Sigmoid colon (tissue), 7 donors: ENCODE measurements around the gene ZNF205. TPM values are rescaled to one million over a fixed set of nuclear protein-coding genes. Genes with fewer than 3 reads are reported as not detected.
"Not testable (repeated sequence)": the region's sequence is repeated elsewhere in the genome, so short reads cannot be mapped to it uniquely, and the experiment has no call there.

Source experiments
- DNase-seq: peaks from one replicate; pipeline ENCODE4 v3.0.0-alpha.2; 2019
- H3K27ac ChIP-seq, 4 donors: fragments of 200-600 bp; sonication (generic); one replicate each; pipeline ENCODE4 v1.5.1; 2016 to 2019; ENCODE audit warnings: mild to moderate bottlenecking in 1 of 4
- H3K27me3 ChIP-seq, 3 donors: fragments of 200-600 bp; sonication (generic); one replicate each; pipeline ENCODE4 v1.5.1; 2019; ENCODE audit warnings: mild to moderate bottlenecking in 1 of 3
- H3K36me3 ChIP-seq, 4 donors: fragments of 200-600 bp; sonication (generic); one replicate each; pipeline ENCODE4 v1.5.1; 2016 to 2019
- H3K4me1 ChIP-seq, 4 donors: fragments of 200-600 bp; sonication (generic); one replicate each; pipeline ENCODE4 v1.5.1; 2017 to 2019
- H3K4me3 ChIP-seq, 4 donors: fragments of 200-600 bp; sonication (generic); one replicate each; pipeline ENCODE4 v1.5.1; 2017 to 2019; ENCODE audit warnings: mild to moderate bottlenecking in 2 of 4, moderate library complexity in 1 of 4
- H3K9me3 ChIP-seq, 4 donors: fragments of 200-600 bp in 3 of 4; sonication (generic) in 3 of 4; one replicate each; pipeline versions ENCODE4 v1.5.1 to v1.6.1; 2013 to 2019
- CTCF ChIP-seq, 4 experiments: fragments of 450-650 bp in 3 of 4; fragments of 200-600 bp in 1 of 4; IDR thresholded peaks; one replicate each; pipeline ENCODE4 v1.5.1; 2016 to 2019; ENCODE audit warnings: antibody characterized with exemption in 4 of 4, mild to moderate bottlenecking in 3 of 4, moderate library complexity in 2 of 4
- EP300 ChIP-seq, 4 donors: sonication (generic); formaldehyde crosslinking; IDR thresholded peaks; one replicate each; pipeline ENCODE4 v1.6.1; 2017; ENCODE audit warnings: antibody characterized with exemption in 4 of 4
- POLR2A ChIP-seq, 2 donors: fragments of 450-650 bp; IDR thresholded peaks; one replicate each; pipeline ENCODE4 v1.6.1; 2016; ENCODE audit warnings: antibody characterized with exemption in 2 of 2, mild to moderate bottlenecking in 2 of 2, moderate library complexity in 2 of 2
- POLR2AphosphoS5 ChIP-seq, 4 donors: sonication (generic); formaldehyde crosslinking; IDR thresholded peaks; one replicate each; pipeline ENCODE4 v1.6.1; 2017; ENCODE audit warnings: antibody characterized with exemption in 4 of 4
- WGBS, 2 donors: extraction: QIAGEN DNeasy Blood & Tissue Kit; methylation state at CpG; one replicate each; pipeline ENCODE4 v1.1.7; 2013; 5-methylcytosine and 5-hydroxymethylcytosine counted together
- intact Hi-C: fragments of 100-400 bp; cut with DNase I; formaldehyde crosslinking; loops from one replicate; pipeline ENCODE4 v1.15.1; 2023
- polyA plus RNA-seq, 3 donors: library from polyadenylated mRNA; stranded (reverse); fragments of 200-250 nt; gene quantifications; one replicate each; pipeline ENCODE4 v1.2.3, GENCODE V29; 2013
- total RNA-seq, 4 donors: library from RNA; depleted of rRNA; stranded (reverse); fragments of >200 nt; gene quantifications; one replicate each; pipeline ENCODE4 v1.1.0, GENCODE V29; 2016
- donor health status: healthy with polysubstance abuse.
- donor health status: Bipolar disorder and iron deficiency.
- donor health status: healthy.

ZNF205 gene
- total and polyA plus RNA-seq, 7 donors, result 6.6 to 17.5 (median 15.8) TPM

GRCh38 chr16:3080024-3080423 lies 32.4 kb upstream of the ZNF205 start:
- 92 to 93% methylated on average over 17 of the region's 17 CpGs for WGBS, 2 donors
- Histone ChIP-seq H3K4me1 (no peaks in the 10 kb centered on the region), H3K4me3 (no peak overlapping the region), H3K36me3 (no peaks in the 10 kb centered on the region), H3K27ac (no peak overlapping the region), H3K27me3 (no peaks in the 10 kb centered on the region), H3K9me3 (no peaks in the 10 kb centered on the region)
- TF ChIP-seq EP300 (IDR thresholded peaks at IDR 0.05) (no peak), POLR2AphosphoS5 (IDR thresholded peaks at IDR 0.05) (no peak), POLR2A (IDR thresholded peaks at IDR 0.05) (no peak), CTCF (IDR thresholded peaks at IDR 0.05) (no peak)
- intact Hi-C loops, result no loop called here
- no peak for DNase-seq

GRCh38 chr16:3081957-3082356 lies 30.4 kb upstream of the ZNF205 start:
- H3K27me3 ChIP-seq, H3K27ac ChIP-seq, H3K4me1 ChIP-seq, H3K9me3 ChIP-seq, H3K4me3 ChIP-seq, intact Hi-C loops, DNase-seq, H3K36me3 ChIP-seq: not testable (repeated sequence)
- WGBS, 2 donors, result 60 to 95% methylated on average over 13 of the region's 13 CpGs

GRCh38 chr16:3083408-3083807 lies 29.0 kb upstream of the ZNF205 start:
- intact Hi-C loops, result not testable (repeated sequence)

DNA sequence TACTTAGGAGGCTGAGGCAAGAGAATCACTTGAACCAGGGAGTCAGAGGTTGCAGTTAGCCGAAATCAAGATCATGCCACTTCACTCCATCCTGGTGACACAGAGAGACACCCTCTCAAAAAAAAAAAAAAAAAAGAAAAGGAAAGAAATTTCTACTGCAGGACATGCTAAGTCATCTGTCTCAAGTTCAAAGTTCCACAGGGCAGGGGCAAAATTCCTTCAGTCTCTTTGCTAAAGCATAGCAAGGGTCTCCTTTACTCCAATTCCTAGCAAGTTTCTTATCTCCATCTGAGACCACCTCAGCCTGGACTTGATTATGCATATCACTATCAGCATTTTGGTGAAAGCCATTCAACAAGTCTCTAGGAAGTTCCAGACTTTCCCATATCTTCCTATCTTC lies 27.9 kb upstream of the ZNF205 start:
- H3K4me3 ChIP-seq, result no peak overlapping the region
- no peaks in the 10 kb centered on the region for H3K9me3 ChIP-seq
- intact Hi-C loops, result no loop called here
- no peaks in the 10 kb centered on the region for H3K27me3 ChIP-seq
- no peak for TF ChIP-seq POLR2A (IDR thresholded peaks at IDR 0.05)
- no peak for TF ChIP-seq EP300 (IDR thresholded peaks at IDR 0.05)
- no peak for TF ChIP-seq POLR2AphosphoS5 (IDR thresholded peaks at IDR 0.05)
- no peak for TF ChIP-seq CTCF (IDR thresholded peaks at IDR 0.05)
- WGBS, 2 donors, result 84 to 94% methylated on average over 1 of the region's 1 CpG
- H3K4me1 ChIP-seq, result no peaks in the 10 kb centered on the region
- DNase-seq, result no peak
- H3K27ac ChIP-seq, result no peak overlapping the region
- H3K36me3 ChIP-seq, result no peaks in the 10 kb centered on the region

More at GRCh38 chr16:3083408-3083807, 29.0 kb upstream of the ZNF205 start:
- not testable (repeated sequence) for H3K4me3 ChIP-seq, H3K9me3 ChIP-seq, H3K27me3 ChIP-seq, H3K27ac ChIP-seq, DNase-seq, H3K36me3 ChIP-seq, H3K4me1 ChIP-seq
- WGBS, 2 donors, result 94 to 95% methylated on average over 8 of the region's 8 CpGs

- H3K4me1 ChIP-seq, result no peaks in the 10 kb centered on the region
- no peaks in the 10 kb centered on the region for H3K27me3 ChIP-seq
- DNase-seq, result no peak
- intact Hi-C loops, result no loop called here
- no peak overlapping the region for H3K27ac ChIP-seq
- no peak overlapping the region for H3K4me3 ChIP-seq
- TF ChIP-seq EP300 (IDR thresholded peaks at IDR 0.05) (no peak), POLR2A (IDR thresholded peaks at IDR 0.05) (no peak), POLR2AphosphoS5 (IDR thresholded peaks at IDR 0.05) (no peak), CTCF (IDR thresholded peaks at IDR 0.05) (no peak)
- H3K9me3 ChIP-seq, result no peaks in the 10 kb centered on the region
- 82% methylated on average over 7 of the region's 7 CpGs for WGBS, 2 donors
- no peaks in the 10 kb centered on the region for H3K36me3 ChIP-seq
Measured at GRCh38 chr16:3084969-3085670, 27.3 kb upstream of the ZNF205 start.
